GM21360 (cell line): ENCODE data around the gene RPN2.

ENCODE experiments used
- ATAC-seq: cut with Tn5 transposase; IDR thresholded peaks from one replicate; pipeline ENCODE4 v1.9.1; 2021; ENCODE audit warnings: mild to moderate bottlenecking, moderate library complexity; ENCODE audit not compliant: unreplicated experiment

The RPN2 gene

GRCh38 chr20:37179683-37180524 is 774 bp downstream of the RPN2 start:
- no peak for ATAC-seq

DNA sequence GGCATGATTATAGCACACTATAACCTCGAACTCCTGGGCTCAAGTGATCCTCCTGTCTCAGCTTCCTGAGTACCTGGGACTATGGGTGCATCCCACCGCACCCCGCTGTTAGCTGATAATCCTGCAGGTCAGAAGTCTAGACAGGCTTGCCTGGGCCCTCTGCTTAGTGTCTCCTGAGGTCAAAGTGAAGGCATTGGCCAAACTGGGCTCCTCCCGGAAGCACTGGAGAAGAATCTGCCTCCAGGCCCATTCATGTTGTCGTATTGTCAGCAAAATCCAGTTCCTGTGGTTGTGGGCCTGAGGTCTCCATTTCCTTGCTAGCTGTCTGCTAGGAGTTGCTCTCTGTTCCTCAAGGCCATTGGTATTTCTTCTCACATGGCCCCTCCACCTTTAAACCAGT is 6.6 kb downstream of the RPN2 start:
- no peak for ATAC-seq

GRCh38 chr20:37188787-37189186 is 9.7 kb downstream of the RPN2 start:
- ATAC-seq = no peak

GRCh38 chr20:37189416-37190016 is 10.4 kb downstream of the RPN2 start:
- no peak for ATAC-seq

- no peak for ATAC-seq
These were observed 11.4 kb downstream of the RPN2 start for GRCh38 chr20:37190354-37191112.

- ATAC-seq = no peak
These were observed 13.2 kb downstream of the RPN2 start for GRCh38 chr20:37192137-37192854.

- ATAC-seq = no peak
These were observed 14.1 kb downstream of the RPN2 start for GRCh38 chr20:37193226-37193625.

DNA sequence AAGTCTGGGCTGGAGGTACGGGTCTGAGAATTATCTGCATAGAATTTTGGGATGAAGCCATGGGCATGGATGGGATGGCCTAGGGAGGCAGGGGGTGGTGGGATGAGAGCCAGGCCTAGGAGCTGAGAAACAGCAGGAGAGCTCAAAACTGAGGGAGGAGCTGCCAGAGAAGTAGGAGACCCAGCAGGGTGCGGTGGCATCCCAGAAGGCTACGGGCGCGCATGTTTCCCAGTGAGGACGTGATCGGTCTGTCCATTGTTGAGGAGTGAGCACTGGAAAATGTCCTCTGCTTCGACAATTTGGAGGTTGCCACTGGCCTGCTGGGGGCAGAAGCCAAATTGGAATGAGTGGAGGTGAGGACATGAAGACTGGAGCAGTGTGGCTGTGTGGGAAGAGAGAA is 14.7 kb downstream of the RPN2 start:
- no peak for ATAC-seq

GRCh38 chr20:37194621-37195417 is 15.7 kb downstream of the RPN2 start:
- no peak for ATAC-seq

DNA sequence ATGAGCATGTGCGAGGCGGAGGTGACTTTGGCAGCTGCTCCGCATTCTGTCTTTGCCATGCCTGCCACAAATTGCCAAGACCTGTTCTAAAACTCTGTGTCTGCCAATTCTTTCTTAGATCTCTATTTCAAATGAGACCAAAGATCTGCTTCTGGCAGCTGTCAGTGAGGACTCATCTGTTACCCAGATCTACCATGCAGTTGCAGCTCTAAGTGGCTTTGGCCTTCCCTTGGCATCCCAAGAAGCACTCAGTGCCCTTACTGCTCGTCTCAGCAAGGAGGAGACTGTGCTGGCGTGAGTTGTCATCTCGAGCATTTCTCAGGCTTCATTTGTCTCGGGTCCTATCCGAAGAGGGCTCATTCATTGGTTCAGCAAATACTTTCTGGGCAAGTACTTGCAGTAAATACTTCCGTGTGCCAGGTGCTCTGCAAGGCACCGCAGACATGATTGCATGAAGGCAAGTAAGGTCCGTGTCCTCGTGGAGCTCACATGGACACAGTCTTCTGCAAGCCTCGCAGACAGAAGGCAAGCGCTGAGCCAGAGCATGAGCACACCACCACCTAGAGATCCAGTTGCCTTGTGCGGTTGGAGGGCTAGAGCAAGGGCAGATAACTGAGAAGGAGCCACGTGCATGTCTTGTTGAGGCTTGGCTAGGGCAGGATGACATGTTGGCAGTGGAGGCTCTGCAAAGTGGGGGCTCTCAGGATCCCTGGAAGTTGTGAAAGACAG is 20.0 kb downstream of the RPN2 start:
- no peak for ATAC-seq

DNA sequence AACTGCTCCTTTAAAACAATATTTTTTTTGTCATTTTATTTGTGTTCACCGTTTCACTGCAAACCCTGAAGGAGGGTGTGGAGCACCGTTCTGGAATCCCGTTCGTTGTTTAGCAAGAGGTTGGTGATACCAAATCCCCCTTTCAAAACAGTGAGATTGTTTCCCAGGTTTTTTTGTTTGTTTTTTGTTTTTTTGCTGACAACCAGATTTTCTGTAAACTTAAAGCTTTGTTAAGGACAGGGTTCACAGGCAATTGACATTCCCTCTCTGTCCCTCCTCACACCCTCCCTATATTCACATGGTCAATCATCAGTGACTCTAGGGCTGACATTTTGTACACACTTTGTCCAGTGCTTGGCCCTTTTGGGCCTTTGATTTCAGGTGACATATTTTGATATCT is 21.2 kb downstream of the RPN2 start:
- no peak for ATAC-seq

- ATAC-seq = no peak
These were observed 22.0 kb downstream of the RPN2 start for GRCh38 chr20:37200926-37201826.

- ATAC-seq = no peak
These were observed 22.7 kb downstream of the RPN2 start for GRCh38 chr20:37201827-37202162.

DNA sequence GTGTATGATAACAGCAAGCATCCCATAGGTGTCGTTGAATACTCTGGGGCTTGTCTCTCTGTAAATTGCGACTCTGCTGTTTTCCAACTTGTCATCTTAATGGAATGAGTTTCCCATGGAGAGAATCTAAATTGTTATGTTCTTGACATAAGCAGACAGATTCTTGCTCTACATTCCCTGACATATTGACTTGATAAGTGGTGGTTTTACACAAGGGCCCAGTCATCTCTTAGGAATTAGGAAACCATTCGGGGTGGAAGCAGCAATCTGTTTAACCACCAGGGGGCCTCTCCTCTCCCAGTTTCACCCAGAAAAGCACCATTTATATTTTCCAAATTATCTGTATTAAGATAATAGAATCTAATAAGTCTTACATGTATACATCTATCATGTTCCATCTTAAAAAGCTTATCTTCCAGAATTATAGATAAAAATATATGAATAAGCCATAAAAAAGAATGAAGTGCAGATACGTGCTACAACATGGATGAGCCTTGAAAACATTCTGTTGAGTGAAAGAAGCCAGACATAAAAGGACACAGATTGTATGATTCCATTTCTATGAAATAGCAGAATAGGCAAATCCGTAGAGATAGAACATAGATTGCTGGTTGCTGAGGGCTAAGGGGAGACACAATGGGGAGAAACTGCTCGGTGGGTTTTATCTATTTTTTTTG is 23.3 kb downstream of the RPN2 start:
- no peak for ATAC-seq

DNA sequence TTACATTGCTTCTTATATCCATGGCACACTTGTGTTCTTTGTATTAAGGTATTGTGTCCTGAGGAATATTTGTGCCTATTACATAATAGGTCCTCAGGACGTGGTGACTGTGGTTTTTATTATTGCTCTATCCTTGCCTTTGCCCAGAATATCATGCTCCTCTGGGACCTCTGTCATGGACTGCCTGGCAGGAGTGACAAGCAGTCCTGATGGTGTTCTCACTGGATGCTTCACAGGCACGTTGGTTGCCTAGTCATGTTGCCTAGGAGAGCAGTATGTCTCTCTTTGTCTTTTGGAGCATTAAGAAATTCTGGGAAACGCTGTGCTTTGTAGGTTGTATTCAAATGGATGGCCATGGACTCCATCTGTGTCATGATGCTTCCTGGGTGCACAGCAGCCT is 24.9 kb downstream of the RPN2 start:
- ATAC-seq = no peak

DNA sequence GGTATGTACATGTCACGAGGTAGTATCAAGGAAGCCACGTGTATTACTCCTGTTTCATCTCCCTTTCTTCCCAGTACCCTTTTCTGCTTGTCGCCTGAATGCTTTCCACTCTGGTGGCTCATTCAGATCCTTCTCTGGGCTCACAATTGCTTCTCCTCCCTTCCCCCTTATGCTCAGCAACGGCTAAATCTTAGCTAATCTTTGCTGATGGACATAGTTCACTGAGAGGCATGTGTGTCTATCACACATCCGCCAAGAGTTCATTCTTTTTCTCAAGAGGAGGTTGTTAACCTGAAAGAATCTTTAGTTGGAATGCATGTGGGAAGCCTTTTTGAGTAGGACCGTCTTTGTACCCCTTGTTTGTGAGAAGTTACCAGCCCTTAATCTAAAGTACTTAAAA is 26.0 kb downstream of the RPN2 start:
- ATAC-seq = no peak

DNA sequence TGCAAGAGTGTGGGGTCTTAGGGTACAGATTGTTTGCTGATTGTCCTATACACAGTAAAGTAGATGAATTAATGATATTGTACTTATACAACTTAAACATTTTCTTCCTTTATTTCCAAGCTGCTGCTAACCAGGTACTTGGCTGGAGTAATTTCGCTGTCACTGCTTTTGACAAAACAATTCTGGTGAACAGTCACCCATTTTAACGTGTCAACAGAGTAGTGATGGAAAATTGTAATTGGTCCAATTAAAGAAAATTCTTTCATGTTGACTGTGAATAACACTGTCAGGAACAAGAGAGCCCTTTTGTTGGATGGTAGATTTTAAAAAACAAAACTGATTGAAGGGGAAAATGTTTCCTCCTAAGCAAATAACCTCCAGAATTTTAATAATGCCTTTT is 26.7 kb downstream of the RPN2 start:
- ATAC-seq = no peak

DNA sequence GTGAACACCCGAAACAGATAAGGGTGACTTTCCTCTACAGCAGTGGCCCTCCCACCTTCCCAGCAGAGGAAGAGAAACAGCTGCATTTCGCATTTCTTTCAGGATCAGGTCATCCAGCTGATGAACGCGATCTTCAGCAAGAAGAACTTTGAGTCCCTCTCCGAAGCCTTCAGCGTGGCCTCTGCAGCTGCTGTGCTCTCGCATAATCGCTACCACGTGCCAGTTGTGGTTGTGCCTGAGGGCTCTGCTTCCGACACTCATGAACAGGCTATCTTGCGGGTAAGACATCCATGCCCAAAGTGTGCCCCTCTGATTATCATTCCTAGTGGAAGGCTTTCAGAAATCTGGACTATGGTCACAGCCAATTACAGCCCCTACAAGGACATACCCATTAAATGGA is 28.0 kb downstream of the RPN2 start:
- ATAC-seq = no peak
